Heart left ventricle (tissue), 13 donors: ENCODE results near the gene TTC22.

ENCODE experiments used
- CTCF ChIP-seq, 12 donors: fragments of 200-600 bp; sonication (generic) in 4 of 12; IDR thresholded peaks; one replicate each; pipeline versions ENCODE4 v1.5.0 to v1.8.0; 2018 to 2022; ENCODE audit warnings: antibody characterized with exemption in 12 of 12, mild to moderate bottlenecking in 5 of 12
- POLR2A ChIP-seq, 2 donors: fragments of 450-650 bp; IDR thresholded peaks; one replicate each; pipeline ENCODE4 v1.6.1; 2017; ENCODE audit warnings: antibody characterized with exemption in 2 of 2, mild to moderate bottlenecking in 2 of 2, moderate library complexity in 2 of 2
- donor health status: ischemic (EF 13 %, LVEDD 7.1; RV severe dilation, severe dysfunction).
- donor health status: DM: no; HTN: yes; CAD: no.
- donor health status: DM: no; HTN: no; CAD: no.
- donor health status: ischemic (EF 25% LVEDD 6.9; RV normal size, moderate dysfunction).
- donor health status: ischemic (EF 25% LVEDD 5.7; RV mildly dilated, moderate dysfunction).
- donor health status: ischemic (EF 35%, LVEDD 5.7; RV mildly dilated, moderate dysfunction).
- donor health status: nonischemic (EF 11% LVEDD 7.7; RV severe dilation, severe dysfunction).
- donor health status: DM: yes; HTN: yes; CAD: no.
- donor health status: PGD.
- donor health status: ischemic (EF 29% LVEDD 5.4; RV normal size, mild dysfunction).
- donor health status: nonischemic (EF 23%, LVEDD 6.1; RV moderate dilation, normal function).

- no peak for TF ChIP-seq POLR2A (IDR thresholded peaks at IDR 0.05)
- TF ChIP-seq CTCF (IDR thresholded peaks at IDR 0.05), result no peak
Observed at GRCh38 chr1:54846301-54846700, 45.2 kb upstream of the TTC22 start.
